D721Med (cell line): ENCODE measurements around the gene ZNF177.

Experiments
- DNase-seq: peaks from one replicate; pipeline ENCODE4 v3.0.0; 2011; ENCODE audit warnings: low spot score; ENCODE audit not compliant: insufficient read length
- FAIRE-seq: peaks from 2 replicates; lab custom pipeline; 2011; peaks lifted over from hg19 to GRCh38; lab: Jason Lieb, UNC
- CTCF ChIP-seq: IDR thresholded peaks from 2 replicates; pipeline ENCODE4 v1.5.1; 2012; ENCODE audit warnings: mild to moderate bottlenecking, control low read depth; ENCODE audit not compliant: insufficient read depth; ENCODE audit errors: missing control alignments

Gene ZNF177

GRCh38 chr19:9354651-9355050, 8.2 kb upstream of the ZNF177 start:
- FAIRE-seq (no peak), DNase-seq (no peak)
- TF ChIP-seq CTCF, result no peak

GRCh38 chr19:9370738-9371619, 8.2 kb downstream of the ZNF177 start:
- DNase-seq, result no peak
- FAIRE-seq, result no peak
- TF ChIP-seq CTCF, result no peak

GRCh38 chr19:9381361-9381785, 18.6 kb downstream of the ZNF177 start:
- FAIRE-seq, result no peak
- no peak for DNase-seq
- TF ChIP-seq CTCF, result no peak

GRCh38 chr19:9406798-9407352, 44.1 kb downstream of the ZNF177 start:
- no peak for TF ChIP-seq CTCF
- DNase-seq, result peak; percentile 72
- FAIRE-seq, result no peak

GRCh38 chr19:9407827-9408226, 45.0 kb downstream of the ZNF177 start:
- FAIRE-seq (no peak), DNase-seq (no peak)
- no peak for TF ChIP-seq CTCF

GRCh38 chr19:9413240-9413954, 50.6 kb downstream of the ZNF177 start:
- FAIRE-seq, result no peak
- TF ChIP-seq CTCF, result no peak

More at GRCh38 chr19:9413240-9413954, 50.6 kb downstream of the ZNF177 start:
- DNase-seq, result no peak
